ENCODE results near the gene KMT5C. TPM values are rescaled to one million over a fixed set of nuclear protein-coding genes. Genes with fewer than 3 reads are reported as not detected.

KMT5C gene
- total and polyA plus RNA-seq, 10 of the 15 experiments (the other 5 are each of a cell fraction or from before 2014, with no cell fraction given) = 0.20 to 15.8 (median 4.3) TPM; not detected in 1

DNA sequence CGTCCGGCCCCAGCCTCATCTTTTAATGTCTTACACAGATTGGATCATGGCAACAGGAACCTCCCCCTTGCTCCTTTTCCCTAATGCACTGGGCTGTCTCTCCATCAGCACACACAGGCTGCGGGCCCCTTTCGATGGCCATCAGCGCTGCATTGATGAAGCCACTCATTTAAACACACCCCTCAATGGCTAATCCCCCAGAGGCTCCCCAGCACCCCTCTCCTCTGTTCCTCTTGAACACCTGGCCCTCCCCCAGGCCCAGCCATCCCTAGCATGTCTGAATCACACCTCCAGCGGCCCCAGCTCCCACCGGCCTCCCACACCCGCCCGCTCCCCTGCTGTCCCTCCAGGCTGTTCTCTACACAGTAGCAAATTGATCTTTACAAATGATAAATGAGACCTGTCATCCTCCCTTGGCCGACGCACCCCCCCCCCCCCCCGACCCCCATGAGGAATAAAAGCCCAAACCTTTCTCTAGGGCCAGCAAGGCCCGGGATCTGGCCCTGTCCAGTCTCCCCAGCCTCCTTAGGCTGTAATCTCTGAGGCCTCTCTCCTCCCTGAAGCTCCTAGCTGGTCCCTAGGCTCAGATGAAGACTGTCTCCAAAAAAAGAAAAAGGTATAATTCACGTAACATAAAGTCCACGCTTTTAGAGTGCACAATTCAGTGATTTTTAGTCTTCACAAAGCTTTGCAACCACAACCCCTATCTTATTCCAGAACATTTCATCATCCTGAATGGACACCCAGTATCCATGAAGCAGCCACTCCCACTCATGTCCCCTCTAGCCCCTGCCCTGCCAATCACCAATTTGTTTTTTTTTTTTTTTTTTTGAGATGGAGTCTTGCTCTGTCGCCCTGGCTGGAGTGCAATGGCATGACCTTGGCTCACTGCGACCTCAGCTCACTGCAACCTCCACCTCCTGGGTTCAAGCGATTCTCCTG is 53.4 kb downstream of the KMT5C start (continued):
- TF ChIP-seq, protein P1, sequence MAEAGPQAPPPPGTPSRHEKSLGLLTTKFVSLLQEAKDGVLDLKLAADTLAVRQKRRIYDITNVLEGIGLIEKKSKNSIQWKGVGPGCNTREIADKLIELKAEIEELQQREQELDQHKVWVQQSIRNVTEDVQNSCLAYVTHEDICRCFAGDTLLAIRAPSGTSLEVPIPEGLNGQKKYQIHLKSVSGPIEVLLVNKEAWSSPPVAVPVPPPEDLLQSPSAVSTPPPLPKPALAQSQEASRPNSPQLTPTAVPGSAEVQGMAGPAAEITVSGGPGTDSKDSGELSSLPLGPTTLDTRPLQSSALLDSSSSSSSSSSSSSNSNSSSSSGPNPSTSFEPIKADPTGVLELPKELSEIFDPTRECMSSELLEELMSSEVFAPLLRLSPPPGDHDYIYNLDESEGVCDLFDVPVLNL (IDR thresholded peaks at IDR 0.05; ENCODE audit: low read depth, low read length) = no peak
- no peak for TF ChIP-seq RELA (IDR thresholded peaks at IDR 0.05; ENCODE audit: borderline replicate concordance, partially characterized antibody)
- TF ChIP-seq TARDBP (IDR thresholded peaks at IDR 0.05; ENCODE audit: borderline replicate concordance) = no peak
- TF ChIP-seq, protein P2, sequence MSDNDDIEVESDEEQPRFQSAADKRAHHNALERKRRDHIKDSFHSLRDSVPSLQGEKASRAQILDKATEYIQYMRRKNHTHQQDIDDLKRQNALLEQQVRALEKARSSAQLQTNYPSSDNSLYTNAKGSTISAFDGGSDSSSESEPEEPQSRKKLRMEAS (IDR thresholded peaks at IDR 0.05; ENCODE audit: low read depth, low read length) = no peak
- TF ChIP-seq CREM (IDR thresholded peaks at IDR 0.05; ENCODE audit: low read depth) = no peak
- no peak for TF ChIP-seq BCL11A (IDR thresholded peaks at IDR 0.05; ENCODE audit: low read depth, low read length)
- TF ChIP-seq CHD1 (IDR thresholded peaks at IDR 0.05; ENCODE audit: low read depth, low read length) = no peak
- TF ChIP-seq SMARCA5 (IDR thresholded peaks at IDR 0.05) = no peak

Other genes with a start within 250 kb of the KMT5C start
Only the 7 nearest of the 27 such genes appear.
- gene TMEM150B, start 14.5 kb upstream of the KMT5C start, total RNA-seq (2014; rRNA removed) = not detected in 2 replicates
- not detected in 2 replicates for gene TMEM150B, start 14.5 kb upstream of the KMT5C start, total RNA-seq (2014; rRNA removed; fragmentation: Illumina TruSeq; extraction: Trizol)
- 0.23 TPM in 1 of 2 replicates, not detected in the other for gene TMEM150B, start 14.5 kb upstream of the KMT5C start, total RNA-seq (2021)
- not detected in 2 replicates for gene TMEM150B, start 14.5 kb upstream of the KMT5C start, polyA plus RNA-seq (2011; rRNA removed)
- gene TMEM150B, start 14.5 kb upstream of the KMT5C start, polyA plus RNA-seq (2014; fragmentation: Illumina TruSeq; extraction: Trizol) = not detected in 2 replicates
- gene TMEM150B, start 14.5 kb upstream of the KMT5C start, polyA plus RNA-seq (2014; fragmentation: Nextera tagmentation; extraction: Ambion mirVana) = not detected
- 0.09 TPM in 1 of 2 replicates, not detected in the other for gene TMEM150B, start 14.5 kb upstream of the KMT5C start, polyA plus RNA-seq (2014; rRNA removed)
- under 1 TPM; 0.16 to 0.19 TPM for gene TMEM150B, start 14.5 kb upstream of the KMT5C start, polyA plus RNA-seq (2016; fragmentation: Nextera tagmentation; extraction: Ambion mirVana)
- gene COX6B2, start 14.8 kb downstream of the KMT5C start, total RNA-seq (2014; rRNA removed) = not detected in 2 replicates
- gene COX6B2, start 14.8 kb downstream of the KMT5C start, total RNA-seq (2014; rRNA removed; fragmentation: Illumina TruSeq; extraction: Trizol) = not detected in 2 replicates
- gene COX6B2, start 14.8 kb downstream of the KMT5C start, total RNA-seq (2021) = not detected in 2 replicates
- 0.09 TPM in 1 of 2 replicates, not detected in the other for gene COX6B2, start 14.8 kb downstream of the KMT5C start, polyA plus RNA-seq (2011; rRNA removed)
- not detected in 2 replicates for gene COX6B2, start 14.8 kb downstream of the KMT5C start, polyA plus RNA-seq (2014; fragmentation: Illumina TruSeq; extraction: Trizol)
- gene COX6B2, start 14.8 kb downstream of the KMT5C start, polyA plus RNA-seq (2014; fragmentation: Nextera tagmentation; extraction: Ambion mirVana) = under 1 TPM; 0.05 to 0.07 TPM
- 0.06 and 0.14 TPM in 2 replicates for gene COX6B2, start 14.8 kb downstream of the KMT5C start, polyA plus RNA-seq (2014; rRNA removed)
- under 1 TPM in 1 of 2 experiments, not detected in 1; 0.08 TPM for gene COX6B2, start 14.8 kb downstream of the KMT5C start, polyA plus RNA-seq (2016; fragmentation: Nextera tagmentation; extraction: Ambion mirVana)
- not detected in 2 replicates for gene GARIN5B, start 23.4 kb downstream of the KMT5C start, total RNA-seq (2014; rRNA removed)
- not detected in 2 replicates for gene GARIN5B, start 23.4 kb downstream of the KMT5C start, total RNA-seq (2014; rRNA removed; fragmentation: Illumina TruSeq; extraction: Trizol)
- gene GARIN5B, start 23.4 kb downstream of the KMT5C start, total RNA-seq (2021) = not detected in 2 replicates
- not detected in 2 replicates for gene GARIN5B, start 23.4 kb downstream of the KMT5C start, polyA plus RNA-seq (2011; rRNA removed)
- gene GARIN5B, start 23.4 kb downstream of the KMT5C start, polyA plus RNA-seq (2014; fragmentation: Illumina TruSeq; extraction: Trizol) = not detected in 2 replicates
- not detected for gene GARIN5B, start 23.4 kb downstream of the KMT5C start, polyA plus RNA-seq (2014; fragmentation: Nextera tagmentation; extraction: Ambion mirVana)
- gene GARIN5B, start 23.4 kb downstream of the KMT5C start, polyA plus RNA-seq (2014; rRNA removed) = 0.18 TPM in 1 of 2 replicates, not detected in the other
- gene GARIN5B, start 23.4 kb downstream of the KMT5C start, polyA plus RNA-seq (2016; fragmentation: Nextera tagmentation; extraction: Ambion mirVana) = not detected
- gene IL11, start 30.6 kb downstream of the KMT5C start, total RNA-seq (2014; rRNA removed) = not detected in 2 replicates
- gene IL11, start 30.6 kb downstream of the KMT5C start, total RNA-seq (2014; rRNA removed; fragmentation: Illumina TruSeq; extraction: Trizol) = not detected in 2 replicates
- gene IL11, start 30.6 kb downstream of the KMT5C start, total RNA-seq (2021) = 0.15 TPM in 1 of 2 replicates, not detected in the other
- gene IL11, start 30.6 kb downstream of the KMT5C start, polyA plus RNA-seq (2011; rRNA removed) = not detected in 2 replicates
- gene IL11, start 30.6 kb downstream of the KMT5C start, polyA plus RNA-seq (2014; fragmentation: Illumina TruSeq; extraction: Trizol) = not detected in 2 replicates
- not detected for gene IL11, start 30.6 kb downstream of the KMT5C start, polyA plus RNA-seq (2014; fragmentation: Nextera tagmentation; extraction: Ambion mirVana)
- gene IL11, start 30.6 kb downstream of the KMT5C start, polyA plus RNA-seq (2014; rRNA removed) = not detected in 2 replicates
- gene IL11, start 30.6 kb downstream of the KMT5C start, polyA plus RNA-seq (2016; fragmentation: Nextera tagmentation; extraction: Ambion mirVana) = not detected
- gene TMEM190, start 37.0 kb downstream of the KMT5C start, total RNA-seq (2014; rRNA removed) = not detected in 2 replicates
- gene TMEM190, start 37.0 kb downstream of the KMT5C start, total RNA-seq (2014; rRNA removed; fragmentation: Illumina TruSeq; extraction: Trizol) = not detected in 2 replicates
- gene TMEM190, start 37.0 kb downstream of the KMT5C start, total RNA-seq (2021) = not detected in 2 replicates
- not detected in 2 replicates for gene TMEM190, start 37.0 kb downstream of the KMT5C start, polyA plus RNA-seq (2011; rRNA removed)
- gene TMEM190, start 37.0 kb downstream of the KMT5C start, polyA plus RNA-seq (2014; fragmentation: Illumina TruSeq; extraction: Trizol) = not detected in 2 replicates
- not detected for gene TMEM190, start 37.0 kb downstream of the KMT5C start, polyA plus RNA-seq (2014; fragmentation: Nextera tagmentation; extraction: Ambion mirVana)
- gene TMEM190, start 37.0 kb downstream of the KMT5C start, polyA plus RNA-seq (2014; rRNA removed) = not detected in 2 replicates
- gene TMEM190, start 37.0 kb downstream of the KMT5C start, polyA plus RNA-seq (2016; fragmentation: Nextera tagmentation; extraction: Ambion mirVana) = not detected
- 3.1 and 10.0 TPM in 2 replicates for gene TMEM238, start 44.4 kb downstream of the KMT5C start, total RNA-seq (2014; rRNA removed)
- gene TMEM238, start 44.4 kb downstream of the KMT5C start, total RNA-seq (2014; rRNA removed; fragmentation: Illumina TruSeq; extraction: Trizol) = 0.18 and 0.58 TPM in 2 replicates
- gene TMEM238, start 44.4 kb downstream of the KMT5C start, total RNA-seq (2021) = 16.9 and 17.9 TPM in 2 replicates
- gene TMEM238, start 44.4 kb downstream of the KMT5C start, polyA plus RNA-seq (2011; rRNA removed) = 0.09 and 0.18 TPM in 2 replicates
- 0.09 TPM in 1 of 2 replicates, not detected in the other for gene TMEM238, start 44.4 kb downstream of the KMT5C start, polyA plus RNA-seq (2014; fragmentation: Illumina TruSeq; extraction: Trizol)
- under 1 TPM; 0.05 to 0.10 TPM for gene TMEM238, start 44.4 kb downstream of the KMT5C start, polyA plus RNA-seq (2014; fragmentation: Nextera tagmentation; extraction: Ambion mirVana)
- 4.9 and 9.1 TPM in 2 replicates for gene TMEM238, start 44.4 kb downstream of the KMT5C start, polyA plus RNA-seq (2014; rRNA removed)
- under 1 TPM in 1 of 2 experiments, not detected in 1; 0.94 TPM for gene TMEM238, start 44.4 kb downstream of the KMT5C start, polyA plus RNA-seq (2016; fragmentation: Nextera tagmentation; extraction: Ambion mirVana)
- 717 and 1,079 TPM in 2 replicates for gene RPL28, start 46.1 kb downstream of the KMT5C start, total RNA-seq (2014; rRNA removed)
- gene RPL28, start 46.1 kb downstream of the KMT5C start, total RNA-seq (2014; rRNA removed; fragmentation: Illumina TruSeq; extraction: Trizol) = 1,192 and 1,229 TPM in 2 replicates
- 3,542 and 3,611 TPM in 2 replicates for gene RPL28, start 46.1 kb downstream of the KMT5C start, total RNA-seq (2021)
- 139 and 260 TPM in 2 replicates for gene RPL28, start 46.1 kb downstream of the KMT5C start, polyA plus RNA-seq (2011; rRNA removed)
- gene RPL28, start 46.1 kb downstream of the KMT5C start, polyA plus RNA-seq (2014; fragmentation: Illumina TruSeq; extraction: Trizol) = 225 and 1,758 TPM in 2 replicates
- 100 to 1,000 TPM; 290 to 479 TPM for gene RPL28, start 46.1 kb downstream of the KMT5C start, polyA plus RNA-seq (2014; fragmentation: Nextera tagmentation; extraction: Ambion mirVana)
- gene RPL28, start 46.1 kb downstream of the KMT5C start, polyA plus RNA-seq (2014; rRNA removed) = 1,272 and 1,578 TPM in 2 replicates
- 100 to 1,000 TPM; 692 to 703 TPM for gene RPL28, start 46.1 kb downstream of the KMT5C start, polyA plus RNA-seq (2016; fragmentation: Nextera tagmentation; extraction: Ambion mirVana)